Fibroblast of gingiva (primary cell): ENCODE data around the gene FAM89B.

Experiments
- DNase-seq: peaks from one replicate; pipeline ENCODE4 v3.0.0-alpha.2; 2011; ENCODE audit warnings: low read depth

The FAM89B gene

GRCh38 chr11:65611028-65611757 is 38.9 kb downstream of the FAM89B start:
- DNase-seq, result no peak

- no peak for DNase-seq
These were observed 39.6 kb downstream of the FAM89B start for GRCh38 chr11:65611758-65612603.

GRCh38 chr11:65612691-65613090 is 40.4 kb downstream of the FAM89B start:
- DNase-seq, result no peak

- DNase-seq, result no peak
These were observed 41.0 kb downstream of the FAM89B start for GRCh38 chr11:65613091-65613928.

GRCh38 chr11:65615229-65615949 is 43.1 kb downstream of the FAM89B start, which contains the start of gene PCNX3:
TSS of gene PCNX3 (plus strand) at chr11:65615776. CDS start at chr11:65616312, 536 bp downstream.
- peak; percentile 100 for DNase-seq

GRCh38 chr11:65615950-65616574 is 43.7 kb downstream of the FAM89B start:
- DNase-seq, result no peak

- DNase-seq, result no peak
These were observed 44.2 kb downstream of the FAM89B start for GRCh38 chr11:65616575-65617001.

- no peak for DNase-seq
These were observed 45.0 kb downstream of the FAM89B start for GRCh38 chr11:65617136-65617850.

- DNase-seq, result no peak
These were observed 45.8 kb downstream of the FAM89B start for GRCh38 chr11:65617990-65618751.

GRCh38 chr11:65618763-65619162 is 46.4 kb downstream of the FAM89B start:
- no peak for DNase-seq

GRCh38 chr11:65619281-65619928 is 47.1 kb downstream of the FAM89B start:
- DNase-seq, result no peak

GRCh38 chr11:65620666-65621065 is 48.3 kb downstream of the FAM89B start:
- DNase-seq, result no peak

GRCh38 chr11:65621460-65621859 is 49.1 kb downstream of the FAM89B start:
- DNase-seq, result no peak

- DNase-seq, result no peak
These were observed 49.7 kb downstream of the FAM89B start for GRCh38 chr11:65622011-65622410.

GRCh38 chr11:65623177-65623576 is 50.8 kb downstream of the FAM89B start:
- DNase-seq, result no peak
